ENCODE measurements around the gene VIL1.

DNA sequence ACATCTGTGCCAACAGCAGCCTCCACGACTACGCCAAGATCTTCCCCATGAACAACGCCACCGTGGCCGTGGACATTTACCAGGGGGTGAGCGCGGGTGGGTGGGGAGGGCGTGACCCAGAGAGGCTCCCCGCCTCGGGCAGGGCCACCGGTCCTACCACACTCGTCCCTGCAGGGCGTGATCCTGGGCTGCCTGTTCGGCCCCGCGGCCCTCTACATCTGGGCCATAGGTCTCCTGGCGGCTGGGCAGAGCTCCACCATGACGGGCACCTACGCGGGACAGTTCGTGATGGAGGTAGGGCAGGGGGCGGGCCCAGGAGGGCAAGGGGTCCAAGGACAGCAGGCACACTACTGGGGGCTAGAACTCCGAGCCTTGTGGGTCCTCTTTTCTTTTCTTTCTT, 27.7 kb upstream of the VIL1 start:
- TF ChIP-seq, protein P1, sequence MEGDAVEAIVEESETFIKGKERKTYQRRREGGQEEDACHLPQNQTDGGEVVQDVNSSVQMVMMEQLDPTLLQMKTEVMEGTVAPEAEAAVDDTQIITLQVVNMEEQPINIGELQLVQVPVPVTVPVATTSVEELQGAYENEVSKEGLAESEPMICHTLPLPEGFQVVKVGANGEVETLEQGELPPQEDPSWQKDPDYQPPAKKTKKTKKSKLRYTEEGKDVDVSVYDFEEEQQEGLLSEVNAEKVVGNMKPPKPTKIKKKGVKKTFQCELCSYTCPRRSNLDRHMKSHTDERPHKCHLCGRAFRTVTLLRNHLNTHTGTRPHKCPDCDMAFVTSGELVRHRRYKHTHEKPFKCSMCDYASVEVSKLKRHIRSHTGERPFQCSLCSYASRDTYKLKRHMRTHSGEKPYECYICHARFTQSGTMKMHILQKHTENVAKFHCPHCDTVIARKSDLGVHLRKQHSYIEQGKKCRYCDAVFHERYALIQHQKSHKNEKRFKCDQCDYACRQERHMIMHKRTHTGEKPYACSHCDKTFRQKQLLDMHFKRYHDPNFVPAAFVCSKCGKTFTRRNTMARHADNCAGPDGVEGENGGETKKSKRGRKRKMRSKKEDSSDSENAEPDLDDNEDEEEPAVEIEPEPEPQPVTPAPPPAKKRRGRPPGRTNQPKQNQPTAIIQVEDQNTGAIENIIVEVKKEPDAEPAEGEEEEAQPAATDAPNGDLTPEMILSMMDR (IDR thresholded peaks at IDR 0.05; ENCODE audit: insufficient read depth, low read length, poor library complexity, severe bottlenecking): no peak
- TF ChIP-seq EZH2phosphoT487 (conservative IDR thresholded peaks at IDR 0.05; ENCODE audit: low read length): no peak

All from SU-DHL-6 (cell line).